NCI-H460 (cell line): ENCODE data around the gene RNU6-7. TPM values are rescaled to one million over a fixed set of nuclear protein-coding genes. Genes with fewer than 3 reads are reported as not detected.

Experiments
- DNase-seq: peaks from one replicate; pipeline ENCODE4 v3.0.0-alpha.2; 2016; ENCODE audit warnings: low read depth; ENCODE audit errors: extremely low read depth
- total RNA-seq: library from RNA; depleted of rRNA; stranded (reverse); fragments of >200 nt; shearing (Covaris generic); gene quantifications from 2 replicates; pipeline ENCODE4 v1.2.3, GENCODE V29; 2014

RNU6-7 gene
- total RNA-seq, 1 experiment from 2014 or later: not detected

DNA sequence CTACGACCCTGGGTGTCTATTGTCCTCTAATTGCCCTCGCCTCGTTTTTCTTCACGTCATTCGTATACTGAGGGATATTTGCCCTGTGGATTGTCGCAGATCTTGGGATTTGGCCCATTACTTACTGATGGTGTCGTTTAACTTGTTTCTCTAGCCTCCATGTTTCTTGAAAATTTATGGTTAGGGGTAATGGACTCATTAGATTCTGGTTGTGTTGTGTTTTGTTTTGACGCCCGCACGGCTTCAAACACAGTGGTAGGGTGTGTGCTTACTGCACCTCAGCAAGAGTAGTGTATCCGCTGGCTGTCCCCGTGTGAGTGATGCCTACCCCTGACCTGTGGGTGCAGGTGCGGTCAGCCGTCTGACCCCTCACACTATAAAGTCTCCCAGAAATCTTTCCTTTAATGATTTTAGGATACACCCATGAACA is 2.1 kb downstream of the RNU6-7 start:
- DNase-seq: no peak

DNA sequence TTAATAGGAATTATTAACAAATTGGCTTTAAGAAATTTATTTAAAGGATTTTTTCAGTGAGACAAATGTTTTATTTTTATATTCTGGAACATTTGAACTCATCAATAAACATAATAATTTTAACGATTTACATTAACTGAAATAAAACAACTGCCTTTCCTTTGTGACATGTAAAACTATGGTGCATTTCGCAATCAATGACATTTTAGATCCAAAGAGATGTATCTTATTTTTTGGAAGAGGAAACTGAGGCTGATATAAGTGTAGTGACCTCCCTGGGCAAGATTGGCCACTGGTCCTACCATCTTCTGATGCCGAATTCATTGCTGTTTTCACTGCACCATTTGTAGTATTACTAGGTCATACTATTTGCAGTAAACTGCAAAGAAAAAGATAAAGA is 3.7 kb downstream of the RNU6-7 start:
- no peak for DNase-seq

GRCh38 chr14:32205984-32206383 is 4.1 kb downstream of the RNU6-7 start:
- no peak for DNase-seq

DNA sequence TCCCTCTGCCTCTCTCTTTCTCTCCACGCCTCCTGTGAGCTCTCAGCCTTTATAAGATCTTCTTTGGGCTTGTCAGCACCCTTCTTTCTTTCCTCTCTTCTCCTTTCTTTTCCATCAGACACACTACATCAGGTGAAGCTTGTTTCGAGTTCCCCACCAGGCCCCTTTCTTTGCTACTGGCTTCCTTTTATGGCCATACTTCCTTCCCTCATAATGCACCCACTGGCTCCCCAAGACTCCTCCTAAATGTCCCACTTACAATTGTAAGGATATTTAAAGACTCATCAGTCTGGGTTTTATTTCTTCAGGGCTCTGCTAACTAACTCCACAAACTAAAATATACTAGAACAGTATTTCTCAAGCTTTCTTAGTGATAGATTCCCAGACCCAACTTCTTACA is 4.7 kb downstream of the RNU6-7 start:
- no peak for DNase-seq

- no peak for DNase-seq
Measured at GRCh38 chr14:32208490-32208889, 6.6 kb downstream of the RNU6-7 start.

- DNase-seq: no peak
Measured at GRCh38 chr14:32209471-32209870, 7.6 kb downstream of the RNU6-7 start.

- DNase-seq: no peak
Measured at GRCh38 chr14:32211068-32211404, 9.2 kb downstream of the RNU6-7 start.

DNA sequence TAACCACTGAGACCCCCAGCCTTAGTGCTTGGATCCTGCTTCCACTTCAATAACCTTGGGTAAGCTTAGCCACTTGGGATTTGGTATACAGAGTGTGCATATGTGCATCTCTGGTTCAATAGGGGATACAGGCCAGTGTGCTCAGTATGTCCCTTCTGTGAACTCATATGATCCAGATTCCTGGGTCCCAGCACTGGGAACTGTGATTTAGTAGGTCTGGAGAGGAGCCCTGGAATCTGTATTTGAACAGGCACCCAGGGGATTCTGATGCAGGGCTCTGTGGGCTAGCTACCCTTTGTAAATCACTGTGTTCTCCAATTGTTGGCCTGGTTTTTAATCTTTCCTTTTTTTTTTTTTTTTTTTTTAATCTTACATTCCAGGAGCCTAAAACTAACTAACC is 11.0 kb downstream of the RNU6-7 start:
- DNase-seq: no peak

- no peak for DNase-seq
Measured at GRCh38 chr14:32217301-32217700, 15.5 kb downstream of the RNU6-7 start.

GRCh38 chr14:32224737-32225377 is 23.0 kb downstream of the RNU6-7 start:
- peak; percentile 24 for DNase-seq

- no peak for DNase-seq
Measured at GRCh38 chr14:32225378-32225920, 23.6 kb downstream of the RNU6-7 start.

DNA sequence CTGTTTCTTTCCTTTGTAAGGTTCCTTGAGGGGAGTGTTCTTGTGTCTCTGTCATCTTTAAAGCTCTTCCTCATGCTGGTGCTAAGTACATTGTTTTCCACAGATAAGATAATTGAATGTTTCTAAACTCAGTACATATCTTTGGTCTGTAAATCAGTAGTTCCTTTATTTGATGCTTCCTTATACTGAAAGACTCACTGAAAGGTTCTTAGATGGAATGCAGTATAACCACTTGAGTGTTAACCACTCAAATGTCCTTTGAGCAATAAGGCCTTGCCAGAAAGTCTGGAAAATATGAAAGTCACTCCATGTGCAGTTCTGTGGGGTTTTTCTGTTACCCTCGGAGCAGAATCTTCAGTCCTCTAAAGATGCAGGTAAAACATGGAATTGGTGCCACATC is 24.2 kb downstream of the RNU6-7 start:
- DNase-seq: no peak

DNA sequence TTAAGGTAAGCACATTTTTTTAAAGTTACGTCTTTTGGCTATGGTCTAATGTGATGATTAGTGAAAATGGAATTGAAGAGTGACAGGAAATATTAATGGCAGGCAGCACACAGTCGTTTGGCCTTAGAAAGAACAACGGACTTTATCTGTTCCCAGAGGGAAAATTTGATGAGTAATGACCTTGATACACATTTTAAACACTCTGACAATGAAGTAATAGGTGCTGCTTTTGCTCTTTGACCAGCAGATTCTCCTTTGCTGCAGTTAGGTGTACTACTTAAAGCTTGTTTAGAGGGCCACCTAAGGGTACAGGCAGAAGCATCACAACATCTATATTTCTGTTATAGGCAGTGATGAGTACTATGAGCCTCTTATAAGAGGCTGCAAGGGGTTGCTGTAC is 28.3 kb downstream of the RNU6-7 start:
- no peak for DNase-seq

GRCh38 chr14:32230695-32231280 is 28.9 kb downstream of the RNU6-7 start:
- no peak for DNase-seq

- no peak for DNase-seq
Measured at GRCh38 chr14:32232481-32232880, 30.6 kb downstream of the RNU6-7 start.

DNA sequence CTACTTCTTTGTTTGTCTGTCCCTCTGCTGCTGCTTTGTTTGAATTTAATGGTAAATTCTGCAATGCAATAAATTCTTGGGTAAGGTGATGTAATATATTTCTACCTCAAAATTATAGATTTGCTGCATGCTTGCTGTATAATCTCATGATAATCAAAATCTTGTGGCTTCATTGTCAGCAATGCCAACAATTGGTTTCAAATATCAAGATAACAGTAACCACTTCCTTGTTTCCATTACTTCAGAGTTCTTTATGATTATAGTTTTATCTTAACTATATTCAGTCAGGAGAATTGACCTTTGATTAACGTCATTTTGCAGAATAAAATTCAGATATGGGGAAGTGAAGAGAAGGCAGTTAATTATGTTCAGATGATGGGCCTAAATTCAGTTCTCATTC is 31.4 kb downstream of the RNU6-7 start:
- no peak for DNase-seq

GRCh38 chr14:32244404-32244803 is 42.6 kb downstream of the RNU6-7 start:
- DNase-seq: no peak

GRCh38 chr14:32246751-32247150 is 44.9 kb downstream of the RNU6-7 start:
- DNase-seq: no peak

- no peak for DNase-seq
Measured at GRCh38 chr14:32249371-32249770, 47.5 kb downstream of the RNU6-7 start.

GRCh38 chr14:32249780-32250179 is 47.9 kb downstream of the RNU6-7 start:
- DNase-seq: no peak

DNA sequence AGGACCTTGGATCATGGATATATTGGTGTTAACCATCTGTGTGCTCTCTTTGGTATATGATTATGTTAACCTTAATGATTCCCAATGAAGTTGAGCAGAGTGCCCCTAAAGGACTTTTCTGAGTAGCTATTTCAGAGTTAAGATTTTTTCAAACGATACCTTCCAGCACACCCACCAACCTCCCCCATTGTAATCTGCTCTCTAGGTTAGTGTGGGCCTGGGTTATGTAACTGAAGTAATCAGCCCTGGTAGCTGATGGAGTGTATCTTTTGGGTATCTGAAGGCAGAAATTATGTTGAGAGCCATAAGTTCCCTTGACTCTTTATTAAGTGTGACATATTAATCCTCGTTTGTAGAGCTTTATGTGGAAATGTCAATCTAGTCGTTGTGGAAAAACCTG is 48.8 kb downstream of the RNU6-7 start:
- DNase-seq: no peak

DNA sequence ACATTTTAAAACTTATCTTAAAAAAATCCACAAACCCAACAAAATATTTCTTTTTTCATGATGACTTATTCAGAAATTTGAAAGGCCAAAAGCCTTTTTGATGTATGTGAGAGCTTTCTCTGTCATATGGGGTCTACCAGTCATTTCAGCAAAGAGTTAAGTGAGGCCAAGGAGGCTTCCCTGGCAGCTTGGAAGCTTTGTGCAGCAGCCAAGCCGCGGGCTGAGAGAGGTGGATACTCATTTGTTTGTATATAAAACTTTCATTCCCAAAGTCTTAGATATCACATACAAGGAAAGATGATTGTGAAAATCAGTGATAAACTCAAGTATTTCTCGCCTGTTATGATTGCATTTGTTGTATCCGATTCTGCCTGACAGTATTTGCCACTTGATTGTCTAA is 49.7 kb downstream of the RNU6-7 start:
- no peak for DNase-seq
